HS-5 (cell line): ENCODE results near the gene C5orf15.
A peak's percentile ranks its signal among the peaks of the same experiment; 100 is the strongest.
"Not testable (repeated sequence)": the region's sequence is repeated elsewhere in the genome, so short reads cannot be mapped to it uniquely, and the experiment has no call there.

Source experiments
- DNase-seq: peaks from one replicate; pipeline ENCODE4 v3.0.0-alpha.2; 2012; ENCODE audit warnings: low read depth

C5orf15 gene

GRCh38 chr5:133962801-133963476 is 5.5 kb downstream of the C5orf15 start:
- no peak for DNase-seq

DNA sequence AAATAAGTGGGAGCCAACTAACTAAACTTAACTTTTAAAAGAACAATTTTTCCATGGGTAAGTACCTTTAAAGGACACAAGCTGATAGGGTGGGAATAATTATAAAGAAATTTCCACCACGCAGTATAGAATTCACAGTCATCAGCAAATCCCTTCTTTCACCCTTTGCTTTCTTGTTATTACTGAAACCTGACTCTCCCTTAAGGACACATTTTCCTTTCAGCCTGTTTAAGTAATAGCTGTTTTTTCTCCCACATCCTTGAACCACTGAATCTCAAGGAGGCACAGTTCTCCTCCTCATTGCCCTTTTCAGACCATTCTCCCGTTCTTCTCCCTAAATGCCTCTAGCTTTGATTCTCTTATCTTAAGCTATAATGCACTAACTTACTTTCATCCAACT is 6.3 kb downstream of the C5orf15 start:
- DNase-seq = no peak

- no peak for DNase-seq
Measured at GRCh38 chr5:133959643-133960042, 8.8 kb downstream of the C5orf15 start.

- DNase-seq = no peak
Measured at GRCh38 chr5:133957591-133957990, 10.8 kb downstream of the C5orf15 start.

- no peak for DNase-seq
Measured at GRCh38 chr5:133957080-133957479, 11.3 kb downstream of the C5orf15 start.

DNA sequence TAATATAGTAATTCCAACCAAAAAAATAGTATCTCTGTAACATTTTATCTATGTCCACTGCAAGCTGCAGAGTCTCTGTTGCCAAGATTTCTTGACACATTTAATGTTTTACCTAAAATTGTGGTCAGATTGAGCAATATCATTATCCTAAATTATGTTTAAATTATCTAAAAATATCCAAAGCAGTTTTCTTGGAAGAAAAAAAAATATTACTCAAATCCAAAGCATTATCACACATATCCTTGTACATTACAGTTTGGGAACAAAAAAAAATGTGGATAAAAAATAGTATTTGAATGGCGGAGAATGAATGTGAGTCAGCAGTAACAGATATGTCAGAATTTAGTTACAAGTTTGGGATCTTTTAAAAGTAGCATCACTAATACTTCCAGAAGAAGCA is 12.2 kb downstream of the C5orf15 start:
- DNase-seq = not testable (repeated sequence)

DNA sequence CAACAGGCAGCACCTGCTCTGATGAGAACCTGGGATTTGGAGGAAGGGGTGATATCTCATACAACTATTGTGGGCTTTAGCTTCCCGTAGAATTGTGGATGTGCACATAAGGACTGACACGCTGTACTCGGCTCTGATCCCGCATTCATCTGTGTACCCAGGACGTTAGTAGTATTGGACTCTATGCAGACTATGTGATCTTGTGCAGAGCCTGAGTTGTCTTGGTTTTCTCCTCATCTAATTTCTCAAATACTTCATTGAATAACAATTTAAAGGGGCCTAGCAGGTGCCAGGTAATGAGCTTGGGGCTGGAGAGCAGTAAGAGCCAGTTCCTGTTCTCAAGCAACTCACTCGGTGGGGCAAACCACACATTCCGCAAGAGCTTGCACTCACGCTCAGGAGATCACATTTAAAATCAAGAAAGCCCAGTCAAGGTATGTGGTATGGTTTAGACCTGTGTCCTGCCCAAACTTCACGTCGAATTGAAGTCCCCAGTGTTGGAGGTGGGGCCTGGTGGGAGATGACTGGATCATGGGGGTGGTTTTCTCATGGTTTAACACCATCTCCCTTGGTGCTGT is 14.8 kb downstream of the C5orf15 start:
- no peak for DNase-seq

DNA sequence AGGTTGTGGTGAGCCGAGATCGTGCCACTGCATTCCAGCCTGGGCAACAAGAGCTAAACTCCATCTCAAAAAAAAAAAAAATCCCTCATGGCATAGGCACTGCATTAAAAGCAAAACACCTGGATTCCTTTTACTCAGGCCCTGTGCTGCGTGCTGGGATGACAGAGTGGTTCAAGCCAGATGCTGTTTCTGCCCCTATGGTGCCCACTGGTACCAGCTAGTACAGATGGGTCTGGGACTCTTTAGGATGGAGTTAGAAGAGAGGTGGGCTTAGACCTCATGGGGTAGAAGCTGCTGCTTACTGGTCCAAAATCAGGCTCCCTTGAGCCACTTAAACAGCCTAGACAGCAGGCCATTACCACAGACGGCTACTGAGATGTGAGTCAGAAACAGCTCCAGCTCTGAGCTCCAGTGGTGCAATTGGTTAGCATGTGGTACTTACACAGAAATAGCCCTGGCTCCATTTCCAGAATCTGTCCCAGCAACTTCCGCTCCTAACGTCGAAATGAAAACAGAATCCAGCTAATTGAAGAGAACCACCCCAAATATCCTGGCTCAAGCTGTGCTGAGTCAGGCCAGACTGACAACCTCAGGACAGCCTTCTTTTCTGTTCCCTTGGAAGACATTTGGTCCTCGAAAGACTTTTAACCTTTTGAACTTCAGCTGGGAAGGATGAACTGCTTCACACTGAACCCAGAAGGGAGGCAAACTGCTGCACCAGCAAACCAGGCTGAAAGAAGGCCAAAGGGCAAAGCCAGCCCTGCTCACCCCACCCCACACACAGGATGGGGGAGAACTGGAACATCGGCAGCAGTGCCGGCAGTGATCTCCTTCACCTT is 15.5 kb downstream of the C5orf15 start:
- peak; percentile 78 for DNase-seq

DNA sequence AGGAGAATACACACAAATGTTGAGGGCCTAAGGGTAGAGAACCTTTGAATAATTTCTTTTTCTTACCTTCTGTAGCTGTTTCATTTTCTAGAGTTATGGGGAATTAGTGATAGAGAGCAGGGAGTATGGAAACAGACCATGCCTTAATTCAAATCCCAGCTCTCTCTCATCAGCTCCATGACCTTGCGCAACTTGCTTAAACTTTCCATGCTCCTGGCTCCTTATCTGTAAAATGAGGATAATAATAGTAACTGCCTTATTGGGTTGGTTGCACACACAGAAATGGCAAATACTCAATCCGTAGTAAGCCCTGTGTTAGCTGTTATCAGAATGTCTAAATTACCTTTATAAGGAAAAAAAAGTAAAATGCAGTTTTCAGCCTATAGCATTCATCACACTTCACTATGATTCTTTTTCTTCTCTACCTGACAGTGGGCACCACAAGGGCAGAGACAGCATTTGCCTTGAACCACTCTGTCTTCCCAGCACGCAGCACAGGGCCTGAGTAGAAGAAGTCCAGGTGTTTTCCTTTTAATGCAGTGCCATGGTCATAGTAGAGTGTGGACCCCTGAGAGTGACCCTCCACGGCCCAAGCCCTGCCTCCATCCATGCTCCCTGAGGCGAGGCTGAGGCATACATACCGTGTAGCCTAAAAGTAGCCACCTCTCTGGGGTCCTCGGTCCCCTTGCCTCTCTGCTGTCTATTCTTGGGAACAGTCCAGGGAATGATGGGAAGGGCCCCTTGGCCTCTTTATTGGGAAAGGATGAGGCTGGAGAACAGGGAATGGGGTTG is 17.4 kb downstream of the C5orf15 start:
- no peak for DNase-seq

DNA sequence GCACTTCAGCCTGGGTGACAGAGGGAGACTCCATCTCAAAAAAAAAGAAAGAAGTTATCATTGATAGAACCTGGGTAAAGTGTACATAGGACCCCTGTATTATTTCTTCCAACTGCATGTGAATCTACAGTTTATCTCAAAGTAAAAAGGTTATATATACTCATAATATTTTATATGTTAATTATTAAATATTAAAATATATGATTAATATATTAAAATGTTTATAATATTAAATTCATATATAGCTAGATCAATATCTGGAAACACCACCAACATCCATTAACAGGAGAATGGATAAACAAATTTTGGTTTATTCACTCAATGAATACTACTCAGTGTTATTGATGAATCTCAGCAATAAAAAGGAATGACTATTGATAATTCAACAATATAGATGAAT is 19.7 kb downstream of the C5orf15 start:
- no peak for DNase-seq

DNA sequence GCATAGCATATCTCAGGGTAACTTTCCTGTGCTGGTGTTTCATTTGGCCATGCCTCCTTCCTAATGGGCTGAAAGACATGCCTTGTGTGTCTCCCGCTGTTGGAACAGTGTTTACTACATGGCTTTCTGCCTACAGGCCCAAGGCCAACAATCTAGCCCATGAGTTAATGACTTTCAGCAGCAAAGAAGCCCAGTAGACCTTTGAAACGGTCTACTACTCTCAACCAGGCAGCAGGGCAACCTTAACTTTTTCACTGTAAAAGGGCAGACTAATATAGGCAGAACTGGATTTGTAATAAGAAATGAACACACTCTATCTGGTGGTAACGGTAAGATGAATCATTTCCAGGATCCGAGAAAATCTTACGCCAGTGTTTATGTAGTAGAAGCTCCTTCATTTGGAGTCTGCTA is 21.0 kb downstream of the C5orf15 start:
- DNase-seq = no peak

- no peak for DNase-seq
Measured at GRCh38 chr5:133945568-133945967, 22.9 kb downstream of the C5orf15 start.

DNA sequence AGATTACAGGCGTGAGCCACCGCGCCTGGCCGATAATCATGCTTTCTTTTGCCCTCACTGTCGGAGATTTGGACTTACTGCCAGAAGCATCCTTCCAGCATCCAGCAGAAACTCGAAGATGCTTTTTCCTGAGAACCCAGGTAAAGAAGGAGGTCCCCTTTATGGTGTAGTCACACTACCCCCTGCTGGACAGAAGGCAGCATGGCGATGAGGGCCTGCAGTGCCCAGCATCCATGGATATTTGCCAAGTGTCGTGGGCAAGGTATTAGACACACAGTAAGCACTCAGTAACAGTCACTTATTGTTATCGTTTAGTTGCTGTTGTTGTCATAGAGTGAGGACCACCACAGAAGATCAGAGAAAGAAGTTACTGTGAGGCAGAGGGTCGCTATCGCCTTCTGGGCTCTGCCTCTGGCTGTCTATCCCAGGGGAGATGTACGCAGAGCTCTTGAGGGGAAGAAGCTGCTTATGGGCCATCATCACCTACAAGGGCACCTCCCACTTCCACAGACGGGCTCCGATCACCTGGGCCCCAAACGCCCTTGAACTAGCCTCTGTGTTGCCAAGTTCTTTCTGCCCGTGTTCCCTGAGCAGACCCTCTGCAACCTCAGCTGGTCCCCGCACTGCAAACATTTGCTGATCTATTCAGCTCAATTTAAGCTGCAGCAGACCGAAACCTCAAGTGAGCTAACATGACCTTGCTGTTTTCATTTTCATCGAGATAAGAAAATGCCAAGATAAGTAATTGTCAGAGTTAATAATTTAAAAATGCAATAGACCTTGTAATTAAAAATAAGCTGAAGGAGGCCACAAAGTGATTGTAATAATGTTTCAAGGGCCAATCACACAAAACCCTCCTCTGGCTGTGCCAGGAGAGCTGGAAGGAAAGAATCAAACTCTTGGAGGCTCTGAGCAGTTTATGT is 23.9 kb downstream of the C5orf15 start:
- DNase-seq = no peak

DNA sequence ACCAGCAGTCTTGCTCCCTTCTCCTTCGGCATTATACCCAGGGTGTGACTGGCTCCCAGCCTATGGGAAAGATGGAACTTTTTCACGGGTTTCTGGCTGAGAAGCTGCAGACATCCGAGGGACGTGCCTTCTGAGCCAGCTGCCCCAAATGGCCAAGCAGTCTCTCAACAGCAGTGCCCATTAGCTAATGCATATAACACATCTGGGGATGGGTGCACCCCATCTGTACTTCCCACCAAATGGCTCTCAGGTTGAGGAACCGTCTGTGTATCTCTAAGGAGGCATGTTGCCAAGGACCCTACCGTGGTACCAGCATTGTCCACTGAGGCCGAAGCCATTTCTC is 25.0 kb downstream of the C5orf15 start:
- no peak for DNase-seq

DNA sequence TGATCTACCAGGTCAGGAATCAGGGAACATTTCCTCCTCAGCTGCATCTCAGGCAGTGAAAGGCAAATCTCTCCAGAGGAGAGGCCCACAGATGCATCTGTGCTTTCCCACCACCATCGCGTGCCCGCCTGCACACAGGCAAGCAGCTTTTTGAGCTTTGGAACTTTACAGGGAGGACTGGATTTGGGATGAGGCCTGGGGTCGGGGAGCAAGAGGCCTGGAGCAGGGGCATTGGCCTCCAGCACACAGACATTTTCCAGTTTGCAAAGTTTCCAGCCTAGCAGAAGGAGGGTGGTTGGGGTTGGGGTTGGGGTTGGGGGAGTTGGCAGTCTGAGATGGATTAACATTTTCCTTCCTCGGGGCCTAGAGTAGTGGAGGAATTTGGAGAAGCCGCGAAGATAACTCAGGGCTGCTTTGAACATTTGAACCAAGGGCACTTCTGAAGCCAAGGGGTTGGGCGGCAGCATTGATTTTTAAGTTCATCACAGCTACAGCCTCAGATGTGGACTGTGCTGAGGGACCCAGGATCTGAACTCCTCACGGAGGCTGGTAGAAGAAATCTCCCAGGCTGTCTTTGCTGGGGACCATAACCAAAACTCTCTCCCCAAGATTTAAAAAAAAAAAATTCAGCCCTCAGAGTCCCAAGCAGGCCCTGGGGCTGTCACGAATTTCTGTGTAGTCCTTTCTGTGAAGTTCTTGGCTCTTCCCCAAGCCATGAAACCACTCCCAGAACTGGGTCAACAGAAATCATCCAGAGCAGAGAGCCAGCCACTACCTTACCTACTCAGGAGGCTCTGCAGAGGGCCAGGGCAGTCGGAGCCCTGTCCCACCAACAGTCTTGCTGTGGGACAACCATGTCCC is 25.6 kb downstream of the C5orf15 start:
- no peak for DNase-seq

DNA sequence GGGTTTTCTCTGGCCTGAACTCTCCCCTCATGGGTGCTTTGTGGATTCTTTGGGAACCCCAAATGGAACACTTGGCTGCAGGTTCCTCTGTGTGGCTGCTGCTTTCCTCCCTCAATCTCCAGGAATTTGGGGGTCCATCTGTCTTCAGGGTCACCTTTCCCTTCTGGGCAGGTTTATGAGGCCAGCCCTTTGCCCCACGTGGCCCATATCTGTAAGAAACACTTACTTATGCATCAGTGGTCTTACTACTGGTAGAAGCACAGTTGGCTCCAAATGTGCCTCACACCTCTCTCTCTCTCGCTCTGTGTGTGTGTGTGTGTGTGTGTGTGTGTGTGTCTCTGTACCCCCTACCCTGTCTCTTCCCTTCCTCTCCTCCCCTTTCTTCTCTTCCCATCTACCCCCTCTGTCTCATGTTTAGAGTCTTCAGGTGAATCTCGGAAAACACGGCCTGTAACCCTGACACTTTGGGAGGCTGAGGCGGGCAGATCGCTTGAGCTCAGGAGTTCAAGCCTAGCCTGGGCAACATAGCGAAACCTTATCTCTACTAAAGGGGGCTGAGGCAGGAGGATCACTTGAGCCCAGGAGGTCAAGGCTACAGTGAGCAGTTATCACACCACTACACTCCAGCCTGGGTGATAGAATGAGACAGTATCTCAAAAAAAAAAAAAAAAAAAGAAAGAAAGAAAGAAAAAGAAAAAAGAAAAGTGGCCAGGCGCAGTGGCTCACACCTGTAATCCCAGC is 26.8 kb downstream of the C5orf15 start:
- no peak for DNase-seq

- no peak for DNase-seq
Measured at GRCh38 chr5:133939668-133940067, 28.8 kb downstream of the C5orf15 start.

DNA sequence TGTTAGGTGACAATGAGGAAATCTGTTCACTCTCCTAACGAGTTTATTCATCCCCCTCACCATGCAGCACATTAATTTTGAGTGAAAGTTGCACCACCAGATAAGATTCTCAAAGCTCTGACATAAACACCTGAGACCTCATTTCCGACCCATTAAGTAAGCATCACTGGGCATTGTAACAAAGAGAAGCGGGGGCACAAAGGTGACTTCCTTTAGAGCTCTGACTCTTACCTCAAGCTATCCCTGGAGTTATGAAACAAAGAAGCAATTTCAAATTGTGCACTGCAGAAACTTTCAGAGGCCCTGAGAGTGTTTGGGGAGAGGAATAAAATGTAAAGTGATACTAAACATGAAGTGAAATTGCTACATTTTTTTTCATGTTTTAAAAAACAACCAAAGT is 29.5 kb downstream of the C5orf15 start:
- DNase-seq = no peak

- no peak for DNase-seq
Measured at GRCh38 chr5:133938039-133938821, 30.2 kb downstream of the C5orf15 start.
